HG03521 (cell line): ENCODE measurements around the gene KRT72.

Source experiments
- ATAC-seq: cut with Tn5 transposase; IDR thresholded peaks from one replicate; pipeline ENCODE4 v1.9.1; 2021; ENCODE audit warnings: mild to moderate bottlenecking, moderate library complexity; ENCODE audit not compliant: unreplicated experiment

KRT72 gene

GRCh38 chr12:52580496-52580895 is 20.8 kb downstream of the KRT72 start:
- no peak for ATAC-seq

- no peak for ATAC-seq
Measured at GRCh38 chr12:52579468-52580465, 21.5 kb downstream of the KRT72 start.

- no peak for ATAC-seq
Measured at GRCh38 chr12:52578469-52578868, 22.8 kb downstream of the KRT72 start.

- ATAC-seq = no peak
Measured at GRCh38 chr12:52577316-52577715, 23.9 kb downstream of the KRT72 start.

GRCh38 chr12:52575948-52576347 is 25.3 kb downstream of the KRT72 start:
- no peak for ATAC-seq

- no peak for ATAC-seq
Measured at GRCh38 chr12:52575256-52575655, 26.0 kb downstream of the KRT72 start.

GRCh38 chr12:52573743-52574142 is 27.5 kb downstream of the KRT72 start, which contains the start of gene KRT74:
KRT74 (minus strand) TSS chr12:52573843; CDS start chr12:52573777, 66 bp downstream.
- ATAC-seq = no peak

- no peak for ATAC-seq
Measured at GRCh38 chr12:52573306-52573705, 28.0 kb downstream of the KRT72 start.

- ATAC-seq = no peak
Measured at GRCh38 chr12:52570511-52570910, 30.8 kb downstream of the KRT72 start.

- ATAC-seq = no peak
Measured at GRCh38 chr12:52568111-52568510, 33.2 kb downstream of the KRT72 start.

GRCh38 chr12:52566847-52567291 is 34.4 kb downstream of the KRT72 start:
- no peak for ATAC-seq

GRCh38 chr12:52564582-52564981 is 36.7 kb downstream of the KRT72 start:
- no peak for ATAC-seq

- no peak for ATAC-seq
Measured at GRCh38 chr12:52561880-52562449, 39.3 kb downstream of the KRT72 start.

GRCh38 chr12:52559979-52560378 is 41.3 kb downstream of the KRT72 start:
- no peak for ATAC-seq

GRCh38 chr12:52558781-52559445 is 42.4 kb downstream of the KRT72 start:
- ATAC-seq = no peak

- ATAC-seq = no peak
Measured at GRCh38 chr12:52557476-52557875, 43.8 kb downstream of the KRT72 start.

- no peak for ATAC-seq
Measured at GRCh38 chr12:52555577-52555976, 45.7 kb downstream of the KRT72 start.

- no peak for ATAC-seq
Measured at GRCh38 chr12:52552681-52553195, 48.5 kb downstream of the KRT72 start, which contains the start of gene KRT71. KRT71 (minus strand) TSS chr12:52553145; CDS start chr12:52553077, 68 bp downstream.

- no peak for ATAC-seq
Measured at GRCh38 chr12:52552055-52552454, 49.2 kb downstream of the KRT72 start.

GRCh38 chr12:52551216-52551865 is 49.9 kb downstream of the KRT72 start:
- no peak for ATAC-seq

GRCh38 chr12:52546126-52546525 is 55.1 kb downstream of the KRT72 start:
- no peak for ATAC-seq
